ENCODE data around the gene RCBTB1.
"Not testable (repeated sequence)": the region's sequence is repeated elsewhere in the genome, so short reads cannot be mapped to it uniquely, and the experiment has no call there.

The RCBTB1 gene

GRCh38 chr13:49516467-49516866 lies 68.9 kb downstream of the RCBTB1 start:
- H3K4me3 ChIP-seq (ENCODE audit: low read depth, low read length), result no peak overlapping the region
- DNase-seq (ENCODE audit: low read depth), result no peak
- no peak for TF ChIP-seq CTCF (IDR thresholded peaks at IDR 0.05; ENCODE audit: low read depth, low read length, missing control alignments)

GRCh38 chr13:49512578-49512977 lies 72.8 kb downstream of the RCBTB1 start:
- DNase-seq (ENCODE audit: low read depth), result no peak
- no peak for TF ChIP-seq CTCF (IDR thresholded peaks at IDR 0.05; ENCODE audit: low read depth, low read length, missing control alignments)
- no peak overlapping the region for H3K4me3 ChIP-seq (ENCODE audit: low read depth, low read length)

- no peak overlapping the region for H3K4me3 ChIP-seq (ENCODE audit: low read depth, low read length)
- TF ChIP-seq CTCF (IDR thresholded peaks at IDR 0.05; ENCODE audit: low read depth, low read length, missing control alignments), result no peak
- no peak for DNase-seq (ENCODE audit: low read depth)
Measured at GRCh38 chr13:49503951-49504350, 81.4 kb downstream of the RCBTB1 start.

GRCh38 chr13:49502954-49503353 lies 82.4 kb downstream of the RCBTB1 start:
- no peak for TF ChIP-seq CTCF (IDR thresholded peaks at IDR 0.05; ENCODE audit: low read depth, low read length, missing control alignments)
- no peak overlapping the region for H3K4me3 ChIP-seq (ENCODE audit: low read depth, low read length)
- no peak for DNase-seq (ENCODE audit: low read depth)

GRCh38 chr13:49499889-49500660 lies 85.3 kb downstream of the RCBTB1 start:
- no peak for DNase-seq (ENCODE audit: low read depth)
- no peak for TF ChIP-seq CTCF (IDR thresholded peaks at IDR 0.05; ENCODE audit: low read depth, low read length, missing control alignments)
- no peak overlapping the region for H3K4me3 ChIP-seq (ENCODE audit: low read depth, low read length)

GRCh38 chr13:49498206-49498605 lies 87.2 kb downstream of the RCBTB1 start:
- TF ChIP-seq CTCF (IDR thresholded peaks at IDR 0.05; ENCODE audit: low read depth, low read length, missing control alignments), result no peak
- DNase-seq (ENCODE audit: low read depth), result no peak
- no peak overlapping the region for H3K4me3 ChIP-seq (ENCODE audit: low read depth, low read length)

- no peak for TF ChIP-seq CTCF (IDR thresholded peaks at IDR 0.05; ENCODE audit: low read depth, low read length, missing control alignments)
Measured at GRCh38 chr13:49497272-49497671, 88.1 kb downstream of the RCBTB1 start.

GRCh38 chr13:49496837-49497236 lies 88.5 kb downstream of the RCBTB1 start:
- H3K4me3 ChIP-seq (ENCODE audit: low read depth, low read length), result peak overlapping the region; percentile 59; the same call in 1 of the 2 replicates
- DNase-seq (ENCODE audit: low read depth), result not testable (repeated sequence)

More at GRCh38 chr13:49497272-49497671, 88.1 kb downstream of the RCBTB1 start:
- no peak overlapping the region for H3K4me3 ChIP-seq (ENCODE audit: low read depth, low read length)
- DNase-seq (ENCODE audit: low read depth), result no peak

Data from GM12864 (cell line).